ENCODE results near the gene MAGEA12.
"Not testable (repeated sequence)": the region's sequence is repeated elsewhere in the genome, so short reads cannot be mapped to it uniquely, and the experiment has no call there.

The MAGEA12 gene
- total RNA-seq, result 0 reads per million in 2 donors

DNA sequence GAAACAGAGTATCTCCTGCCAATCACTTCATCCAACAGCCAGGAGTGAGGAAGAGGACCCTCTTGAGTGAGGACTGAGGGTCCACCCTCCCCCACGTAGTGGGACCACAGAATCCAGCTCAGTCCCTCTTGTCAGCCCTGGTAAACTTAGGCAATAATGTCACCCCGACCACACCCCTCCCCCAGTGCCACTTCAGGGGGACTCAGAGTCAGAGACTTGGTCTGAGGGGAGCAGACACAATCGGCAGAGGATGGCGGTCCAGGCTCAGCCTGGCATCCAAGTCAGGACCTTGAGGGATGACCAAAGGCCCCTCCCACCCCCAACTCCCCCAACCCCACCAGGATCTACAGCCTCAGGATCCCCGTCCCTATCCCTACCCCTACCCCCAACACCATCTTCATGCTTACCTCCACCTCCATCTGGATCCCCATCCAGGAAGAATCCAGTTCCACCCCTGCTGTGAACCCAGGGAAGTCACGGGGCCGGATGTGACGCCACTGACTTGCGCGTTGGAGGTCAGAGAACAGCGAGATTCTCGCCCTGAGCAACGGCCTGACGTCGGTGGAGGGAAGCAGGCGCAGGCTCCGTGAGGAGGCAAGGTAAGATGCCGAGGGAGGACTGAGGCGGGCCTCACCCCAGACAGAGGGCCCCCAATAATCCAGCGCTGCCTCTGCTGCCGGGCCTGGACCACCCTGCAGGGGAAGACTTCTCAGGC is at the start of gene MAGEA12, which contains the start of gene CSAG1:
Gene MAGEA12, plus strand, starts transcription at position 497 of the 715 bp plus-strand sequence. CDS start 2,405 bp downstream, outside the sequence.
Gene CSAG1, minus strand, starts transcription at position 461 of the 715 bp plus-strand sequence. CDS start 1,261 bp downstream, outside the sequence.
- no peak for DNase-seq

GRCh38 chrX:152697952-152698931 is 35.3 kb upstream of the MAGEA12 start, which contains the start of gene MAGEA3:
TSS of gene MAGEA3 (plus strand) at chrX:152698794. CDS start at chrX:152700833, 2,039 bp downstream.
- DNase-seq, result not testable (repeated sequence)

GRCh38 chrX:152700390-152700789 is 33.2 kb upstream of the MAGEA12 start:
- not testable (repeated sequence) for DNase-seq

DNA sequence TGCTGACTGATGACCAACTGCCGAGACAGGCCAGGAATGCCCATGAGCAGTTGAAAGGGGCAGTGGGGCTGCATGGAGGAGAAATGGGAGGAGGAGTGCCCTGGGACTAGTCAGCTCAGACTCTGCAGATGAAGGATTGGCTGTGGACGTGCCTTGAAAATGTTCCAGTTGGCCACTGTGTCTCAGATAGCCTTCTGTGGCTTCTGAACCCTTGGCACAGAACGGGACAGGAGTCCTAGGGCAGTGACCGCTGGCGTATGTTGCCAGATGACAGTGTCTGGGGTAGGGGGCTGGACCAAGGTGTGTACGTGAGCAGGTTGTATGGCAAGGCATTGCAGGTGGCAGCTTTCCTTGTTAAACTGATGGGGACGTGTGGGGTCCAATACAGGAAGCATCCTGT is 27.1 kb upstream of the MAGEA12 start:
- DNase-seq, result not testable (repeated sequence)

GRCh38 chrX:152709173-152709572 is 24.4 kb upstream of the MAGEA12 start, which contains the start of gene CSAG2:
TSS of gene CSAG2 (minus strand) at chrX:152709273. CDS start at chrX:152709112, 161 bp downstream.
- DNase-seq, result not testable (repeated sequence)

- DNase-seq, result not testable (repeated sequence)
These were observed 20.4 kb upstream of the MAGEA12 start for GRCh38 chrX:152713195-152713594.

GRCh38 chrX:152713815-152714787 is 19.5 kb upstream of the MAGEA12 start, which contains the start of gene MAGEA2B:
TSS of gene MAGEA2B (plus strand) at chrX:152714628. CDS start at chrX:152717107, 2,479 bp downstream.
- DNase-seq, result not testable (repeated sequence)

DNA sequence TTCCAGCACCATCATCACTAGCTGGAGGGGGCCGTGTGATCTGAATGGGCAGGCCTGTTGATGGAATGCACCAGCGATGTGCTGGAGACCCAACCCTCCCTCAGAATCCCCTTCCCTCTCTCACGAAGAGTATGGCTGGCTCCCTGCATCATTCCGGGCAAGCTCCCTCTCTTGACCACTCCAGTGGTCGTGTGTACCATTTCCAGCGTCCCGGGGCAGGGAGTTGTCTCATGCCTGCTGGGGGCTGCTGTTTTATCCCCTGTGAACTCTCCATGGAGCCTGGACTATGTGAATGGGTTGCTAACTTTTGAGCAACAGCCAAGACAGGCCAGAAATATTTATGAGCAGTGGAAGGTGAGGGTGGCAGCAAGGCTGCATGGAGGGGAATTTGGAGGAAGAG is 8.1 kb upstream of the MAGEA12 start:
- no peak for DNase-seq

DNA sequence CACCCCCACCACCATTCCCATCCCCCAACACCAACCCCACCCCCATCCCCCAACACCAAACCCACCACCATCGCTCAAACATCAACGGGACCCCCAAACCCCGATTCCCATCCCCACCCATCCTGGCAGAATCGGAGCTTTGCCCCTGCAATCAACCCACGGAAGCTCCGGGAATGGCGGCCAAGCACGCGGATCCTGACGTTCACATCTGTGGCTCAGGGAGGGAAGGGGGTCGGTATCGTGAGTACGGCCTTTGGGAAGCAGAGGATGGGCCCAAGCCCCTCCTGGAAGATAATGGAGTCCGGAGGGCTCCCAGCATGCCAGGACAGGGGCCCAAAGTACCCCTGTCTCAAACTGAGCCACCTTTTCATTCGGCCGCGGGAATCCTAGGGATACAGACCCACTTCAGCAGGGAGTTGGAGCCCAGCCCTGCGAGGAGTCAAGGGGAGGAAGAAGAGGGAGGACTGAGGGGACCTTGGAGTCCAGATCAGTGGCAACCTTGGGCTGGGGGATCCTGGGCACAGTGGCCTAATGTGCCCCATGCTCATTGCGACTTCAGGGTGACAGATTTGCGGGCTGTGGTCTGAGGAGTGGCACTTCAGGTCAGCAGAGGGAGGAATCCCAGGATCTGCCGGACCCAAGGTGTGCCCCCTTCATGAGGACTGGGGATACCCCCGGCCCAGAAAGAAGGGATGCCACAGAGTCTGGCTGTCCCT is 744 bp downstream of the MAGEA12 start:
- not testable (repeated sequence) for DNase-seq

DNA sequence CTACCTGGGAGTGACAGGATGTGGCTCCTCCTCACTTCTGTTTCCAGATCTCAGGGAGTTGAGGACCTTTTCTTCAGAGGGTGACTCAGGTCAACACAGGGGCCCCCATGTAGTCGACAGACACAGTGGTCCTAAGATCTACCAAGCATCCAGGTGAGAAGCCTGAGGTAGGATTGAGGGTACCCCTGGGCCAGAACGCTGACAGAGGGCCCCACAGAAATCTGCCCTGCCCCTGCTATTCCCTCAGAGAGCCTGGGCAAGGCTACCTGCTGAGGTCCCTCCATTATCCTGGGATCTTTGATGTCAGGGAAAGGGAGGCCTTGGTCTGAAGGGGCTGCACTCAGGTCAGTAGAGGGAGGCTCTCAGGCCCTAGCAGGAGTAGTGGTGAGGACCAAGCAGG is 1.5 kb downstream of the MAGEA12 start:
- DNase-seq, result no peak

DNA sequence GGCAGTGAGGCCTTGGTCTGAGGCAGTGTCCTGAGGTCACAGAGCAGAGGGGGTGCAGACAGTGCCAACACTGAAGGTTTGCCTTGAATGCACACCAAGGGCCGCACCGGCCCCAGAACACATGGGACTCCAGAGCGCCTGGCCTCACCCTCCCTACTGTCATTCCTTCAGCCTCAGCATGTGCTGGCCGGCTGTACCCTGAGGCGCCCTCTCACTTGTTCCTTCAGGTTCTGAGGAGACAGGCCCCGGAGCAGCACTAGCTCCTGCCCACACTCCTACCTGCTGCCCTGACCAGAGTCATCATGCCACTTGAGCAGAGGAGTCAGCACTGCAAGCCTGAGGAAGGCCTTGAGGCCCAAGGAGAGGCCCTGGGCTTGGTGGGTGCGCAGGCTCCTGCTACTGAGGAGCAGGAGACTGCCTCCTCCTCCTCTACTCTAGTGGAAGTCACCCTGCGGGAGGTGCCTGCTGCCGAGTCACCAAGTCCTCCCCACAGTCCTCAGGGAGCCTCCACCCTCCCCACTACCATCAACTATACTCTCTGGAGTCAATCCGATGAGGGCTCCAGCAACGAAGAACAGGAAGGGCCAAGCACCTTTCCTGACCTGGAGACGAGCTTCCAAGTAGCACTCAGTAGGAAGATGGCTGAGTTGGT is 2.4 kb downstream of the MAGEA12 start:
- DNase-seq, result no peak

GRCh38 chrX:152736528-152736927 is 3.0 kb downstream of the MAGEA12 start:
- DNase-seq, result not testable (repeated sequence)

GRCh38 chrX:152738560-152738959 is 5.0 kb downstream of the MAGEA12 start:
- no peak for DNase-seq

GRCh38 chrX:152753686-152754650 is 20.4 kb downstream of the MAGEA12 start, which contains the start of gene MAGEA2:
TSS of gene MAGEA2 (minus strand) at chrX:152753842. CDS start at chrX:152751363, 2,479 bp downstream.
- DNase-seq, result not testable (repeated sequence)

GRCh38 chrX:152754871-152755270 is 21.3 kb downstream of the MAGEA12 start:
- DNase-seq, result not testable (repeated sequence)

DNA sequence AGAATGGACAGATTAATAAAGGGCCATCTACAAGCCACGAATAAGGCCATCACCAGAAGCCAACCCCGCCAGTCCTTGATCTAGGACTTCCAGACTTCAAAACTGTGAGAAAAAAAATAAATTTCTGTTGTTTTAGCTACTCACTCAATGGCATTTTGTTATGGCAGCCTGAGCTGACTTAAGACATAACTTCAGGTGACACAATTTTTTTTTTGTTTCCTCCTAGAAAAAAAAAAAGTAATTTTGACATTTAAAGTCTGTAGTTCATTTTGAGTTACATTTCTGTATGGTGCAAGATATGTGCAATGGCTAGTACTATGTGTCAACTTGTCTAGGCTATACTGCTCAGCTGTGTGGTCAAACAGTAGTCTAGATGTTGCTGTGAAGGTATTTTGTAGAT is 25.4 kb downstream of the MAGEA12 start, which contains the start of gene CSAG3:
Gene CSAG3, plus strand, starts transcription at position 301 of the 400 bp plus-strand sequence.
- not testable (repeated sequence) for DNase-seq

DNA sequence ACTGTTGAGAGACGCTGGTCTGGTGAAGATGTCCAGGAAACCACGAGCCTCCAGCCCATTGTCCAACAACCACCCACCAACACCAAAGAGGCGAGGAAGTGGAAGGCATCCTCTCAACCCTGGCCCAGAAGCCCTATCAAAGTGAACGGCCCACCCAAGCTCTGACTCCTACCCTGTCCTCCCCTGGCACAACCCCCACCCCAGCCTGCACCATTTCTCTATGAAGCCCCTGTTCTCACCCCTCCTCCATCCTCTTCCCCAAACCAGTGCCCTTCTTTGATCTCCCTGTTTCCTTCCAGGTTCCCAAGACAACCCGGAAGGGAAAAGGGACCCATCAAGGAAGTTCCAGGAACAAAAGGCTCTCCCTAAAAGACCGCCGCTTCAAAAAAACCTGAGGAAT is 26.0 kb downstream of the MAGEA12 start:
- DNase-seq, result not testable (repeated sequence)

DNA sequence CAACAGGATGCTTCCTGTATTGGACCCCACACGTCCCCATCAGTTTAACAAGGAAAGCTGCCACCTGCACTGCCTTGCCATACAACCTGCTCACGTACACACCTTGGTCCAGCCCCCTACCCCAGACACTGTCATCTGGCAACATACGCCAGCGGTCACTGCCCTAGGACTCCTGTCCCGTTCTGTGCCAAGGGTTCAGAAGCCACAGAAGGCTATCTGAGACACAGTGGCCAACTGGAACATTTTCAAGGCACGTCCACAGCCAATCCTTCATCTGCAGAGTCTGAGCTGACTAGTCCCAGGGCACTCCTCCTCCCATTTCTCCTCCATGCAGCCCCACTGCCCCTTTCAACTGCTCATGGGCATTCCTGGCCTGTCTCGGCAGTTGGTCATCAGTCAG is 28.0 kb downstream of the MAGEA12 start:
- DNase-seq, result not testable (repeated sequence)

DNA sequence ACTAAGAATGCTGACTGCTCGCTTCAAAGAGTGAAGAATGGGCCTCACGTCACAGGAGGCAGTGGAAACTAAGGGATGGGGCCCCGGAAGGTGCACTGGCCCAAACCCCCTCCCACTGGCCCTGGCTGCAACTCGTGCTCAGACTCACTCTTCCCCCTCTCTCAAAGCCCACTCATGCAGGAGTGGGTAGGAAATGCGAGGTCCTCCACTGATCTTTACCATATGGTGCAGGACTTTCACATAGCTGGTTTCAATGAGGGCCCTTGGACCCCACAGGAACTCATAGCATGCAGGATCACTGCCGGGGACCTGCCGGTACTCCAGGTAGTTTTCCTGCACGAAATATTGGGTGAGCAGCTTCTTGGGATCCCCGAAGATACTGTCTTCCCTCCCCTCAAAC is 33.0 kb downstream of the MAGEA12 start:
- DNase-seq, result not testable (repeated sequence)

Measured in T-helper 2 cell (primary cell).